Right ventricle myocardium superior (tissue), 1 donor: ENCODE measurements around the gene GPR157. TPM values are rescaled to one million over a fixed set of nuclear protein-coding genes. Genes with fewer than 3 reads are reported as not detected.
"Not testable (repeated sequence)": the region's sequence is repeated elsewhere in the genome, so short reads cannot be mapped to it uniquely, and the experiment has no call there.

Experiments used
- ATAC-seq: fragments of 200-7000 bp; cut with Tn5 transposase; one replicate; pipeline ENCODE4 v1.9.1; 2020; ENCODE audit warnings: mild to moderate bottlenecking; ENCODE audit not compliant: poor library complexity
- DNase-seq: peaks from one replicate; pipeline ENCODE4 v3.0.0-alpha.2; 2020
- intact Hi-C: fragments of 100-400 bp; cut with DNase I; formaldehyde crosslinking; loops from one replicate; pipeline ENCODE4 v1.11.2; 2022
- total RNA-seq: library from RNA; stranded (reverse); fragmentation: NEBNext Ultra II Directional; extraction: Animal tissue kit (Norgen Biotek cat#: 25700); gene quantifications from one replicate; pipeline ENCODE4 v1.2.1, GENCODE V29; 2021
- donor health status: DM: no; HTN: yes; CAD: no; lungs with severe emphysema.

The GPR157 gene
- total RNA-seq, 1 donor from 2014 or later, result 49.4 TPM

DNA sequence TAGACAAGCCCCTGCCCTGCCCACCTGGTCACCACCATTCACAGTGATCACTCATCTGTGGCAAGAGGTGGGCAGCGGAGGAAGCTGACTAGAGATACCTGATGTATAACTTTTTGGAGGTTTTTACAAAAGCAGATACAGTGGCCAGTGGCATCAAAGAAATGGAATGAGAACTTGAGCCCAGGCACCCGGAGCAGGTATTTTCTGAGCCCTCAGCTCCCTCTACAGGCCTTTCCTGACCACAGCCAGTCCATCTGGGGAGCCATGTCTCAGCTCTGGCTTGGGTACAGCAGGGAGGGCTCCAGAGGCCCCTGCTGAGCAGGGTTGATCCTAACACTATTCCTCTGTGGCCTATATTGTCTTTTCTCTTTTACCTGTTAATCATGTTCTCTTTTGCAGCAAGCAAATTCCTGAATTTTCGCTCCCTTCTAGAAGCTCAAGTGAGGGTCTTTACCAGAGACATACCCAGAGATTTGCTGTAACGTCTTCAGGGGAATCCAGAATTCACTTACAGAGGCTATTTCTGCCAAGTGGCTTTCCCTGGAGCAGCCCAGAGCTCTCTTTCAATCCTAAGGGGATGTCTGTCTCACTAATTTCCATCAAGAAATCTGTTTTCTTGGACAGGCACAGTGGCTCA is 27.3 kb downstream of the GPR157 start:
- intact Hi-C loops, result loop anchor here (5.0 kb wide), 2 partner anchors 94 to 184 kb away; no protein-coding TSS in a partner anchor
- peak; percentile 64 for ATAC-seq
- no peak for DNase-seq

- no peak for ATAC-seq
- intact Hi-C loops, result loop anchor here (5.0 kb wide), 2 partner anchors 93 to 183 kb away; no protein-coding TSS in a partner anchor
Measured at GRCh38 chr1:9100471-9101043, 28.3 kb downstream of the GPR157 start.

GRCh38 chr1:9099555-9099954 is 29.3 kb downstream of the GPR157 start:
- intact Hi-C loops, result no loop called here
- no peak for DNase-seq
- no peak for ATAC-seq

More at GRCh38 chr1:9100471-9101043, 28.3 kb downstream of the GPR157 start:
- no peak for DNase-seq

DNA sequence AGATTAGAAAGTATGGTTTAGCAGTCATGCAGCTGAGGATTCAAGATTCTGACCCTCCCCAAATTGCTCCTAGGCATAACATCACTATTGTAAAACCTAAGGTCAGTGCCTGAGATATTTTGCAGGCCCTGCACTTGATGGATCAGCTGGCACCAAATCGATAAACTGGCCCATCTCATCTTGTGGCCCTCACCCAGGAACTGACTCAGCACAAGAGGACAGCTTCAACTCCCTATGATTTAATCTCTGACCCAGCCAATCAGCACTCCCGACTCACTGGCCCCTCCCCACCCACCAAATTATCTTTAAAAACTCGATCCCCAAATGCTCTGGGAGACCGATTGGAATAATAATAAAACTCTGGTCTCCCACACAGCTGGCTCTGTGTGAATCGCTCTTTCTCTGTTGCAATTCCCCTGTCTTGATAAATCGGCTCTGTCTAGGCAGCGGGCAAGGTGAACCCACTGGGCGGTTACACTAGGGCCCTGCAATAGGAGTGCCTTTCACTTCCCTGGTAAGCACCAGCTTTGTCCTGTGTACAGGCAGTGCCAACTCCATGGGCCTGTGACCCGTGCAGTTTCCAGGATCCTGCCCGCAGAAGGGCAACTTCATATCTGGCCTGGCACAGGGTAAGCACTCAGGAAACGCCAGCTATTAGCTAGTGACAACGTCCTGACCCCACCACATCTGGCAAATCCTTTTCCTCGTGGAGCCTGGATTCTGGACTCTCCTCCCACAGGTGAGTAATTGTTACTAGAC is 30.8 kb downstream of the GPR157 start:
- DNase-seq (no peak), ATAC-seq (peak; percentile 57)
- intact Hi-C loops, result no loop called here

DNA sequence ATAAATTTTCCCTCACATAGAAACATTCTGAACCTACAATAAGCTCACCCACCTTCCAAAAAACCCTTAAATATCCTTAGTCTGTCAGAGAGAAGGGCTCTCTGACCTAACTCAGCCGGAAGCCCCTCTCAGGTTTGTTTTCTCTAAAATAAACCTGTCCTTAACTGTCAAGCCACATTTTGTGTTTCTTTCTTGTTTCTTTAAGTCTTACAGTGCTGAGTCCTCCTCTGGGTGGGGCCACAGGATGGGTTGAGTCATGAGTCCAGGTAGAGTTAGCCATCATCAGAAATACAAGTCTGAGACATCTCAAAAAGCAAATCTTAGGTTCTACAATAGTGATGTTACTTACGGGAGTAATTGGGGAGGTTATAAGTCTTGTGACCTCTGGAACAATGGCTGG is 33.1 kb downstream of the GPR157 start:
- intact Hi-C loops, result no loop called here
- ATAC-seq (no peak), DNase-seq (no peak)

GRCh38 chr1:9093996-9094595 is 34.8 kb downstream of the GPR157 start:
- intact Hi-C loops, ATAC-seq, DNase-seq: not testable (repeated sequence)

DNA sequence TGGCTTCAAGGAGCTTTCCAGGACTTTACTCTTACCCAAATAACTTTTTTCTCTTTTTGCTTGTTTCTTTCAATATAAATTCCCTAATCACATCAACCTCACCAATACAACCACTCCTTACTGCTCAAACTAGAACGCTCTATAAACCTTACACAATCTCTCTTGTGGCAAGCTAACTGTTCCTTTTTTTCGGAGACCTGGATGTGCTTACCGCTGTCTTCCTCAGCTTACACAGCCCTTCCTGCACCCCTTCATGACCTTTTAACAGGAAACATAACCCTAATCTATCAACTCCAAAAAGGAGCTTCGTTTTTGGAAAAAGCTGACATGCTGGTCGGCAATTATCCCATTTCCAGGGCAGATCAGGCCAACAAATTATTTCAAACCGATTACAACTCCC is 35.3 kb downstream of the GPR157 start:
- DNase-seq (no peak), ATAC-seq (no peak)
- intact Hi-C loops, result no loop called here

DNA sequence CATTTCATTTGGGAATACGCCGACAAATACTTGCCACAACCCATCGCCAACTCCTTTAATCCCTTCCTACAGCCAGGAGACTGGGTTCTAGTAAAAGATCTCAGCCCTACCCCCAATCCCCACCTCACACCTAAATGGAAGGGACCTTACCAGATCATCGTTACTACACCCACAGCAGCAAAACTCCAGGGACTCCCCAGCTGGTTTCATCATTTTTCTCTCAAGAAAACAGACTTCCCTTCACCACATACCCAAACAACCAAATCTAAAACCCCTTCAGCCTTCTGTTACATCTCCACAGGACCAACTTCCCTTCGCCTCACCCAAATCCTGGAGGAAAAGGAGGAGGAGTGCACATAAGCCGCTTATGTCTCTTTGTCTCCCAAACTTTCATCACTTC is 35.8 kb downstream of the GPR157 start:
- ATAC-seq (no peak), DNase-seq (no peak)
- intact Hi-C loops, result no loop called here

DNA sequence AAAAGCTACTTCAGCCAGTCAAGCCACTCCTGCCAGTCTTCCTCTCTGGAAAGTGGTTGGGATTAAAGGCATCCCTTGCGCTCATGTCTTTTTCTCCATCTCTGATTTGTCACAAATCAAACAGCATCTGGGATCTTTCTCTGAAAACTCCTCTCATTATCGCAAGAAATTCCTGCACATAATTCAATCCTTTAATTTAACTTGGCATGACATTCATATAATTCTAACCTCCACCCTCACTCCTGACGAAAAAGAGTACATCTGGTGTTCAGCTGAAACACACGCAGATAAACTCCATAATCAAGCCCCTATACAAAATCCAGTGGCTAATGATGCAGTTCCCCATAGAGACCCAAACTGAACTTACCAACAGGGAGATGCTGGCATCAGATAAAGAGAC is 40.1 kb downstream of the GPR157 start:
- ATAC-seq, result no peak
- intact Hi-C loops, result no loop called here
- DNase-seq, result no peak

DNA sequence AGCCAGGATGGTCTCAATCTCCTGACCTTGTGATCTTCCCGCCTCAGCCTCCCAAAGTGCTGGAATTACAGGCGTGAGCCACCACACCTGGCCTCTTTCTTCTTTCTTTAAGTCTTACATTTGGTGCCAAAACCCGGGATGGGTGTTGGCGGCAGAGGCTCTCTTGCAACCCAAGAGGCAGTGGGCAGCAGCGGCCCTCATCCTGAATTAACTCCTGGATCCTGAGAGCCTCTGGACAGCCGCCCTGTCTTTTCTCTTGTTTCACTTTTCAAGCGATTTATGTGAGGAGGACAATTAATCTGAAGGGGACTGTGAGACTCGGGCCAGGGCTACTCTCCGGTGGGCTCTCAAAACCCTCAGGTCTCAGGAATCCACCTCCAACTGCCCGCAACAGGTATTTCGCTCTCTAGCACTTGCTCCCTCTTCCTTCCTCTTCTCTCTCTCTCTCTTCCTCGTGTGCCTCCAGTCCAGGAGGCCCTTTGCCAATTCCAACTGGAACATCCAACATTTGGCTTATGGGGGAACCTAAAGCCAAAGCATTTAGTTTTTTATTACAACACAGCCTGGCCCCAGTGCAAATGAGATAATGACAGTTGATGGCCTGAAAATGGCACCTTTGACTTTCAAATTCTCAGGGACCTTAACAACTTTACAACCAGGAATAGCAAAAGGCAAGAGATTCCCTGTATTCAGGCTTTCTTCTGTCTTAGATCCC is 41.3 kb downstream of the GPR157 start:
- ATAC-seq, result no peak
- intact Hi-C loops, result no loop called here
- DNase-seq, result no peak

GRCh38 chr1:9086796-9087195 is 42.1 kb downstream of the GPR157 start:
- intact Hi-C loops, result no loop called here
- DNase-seq, result no peak
- no peak for ATAC-seq

DNA sequence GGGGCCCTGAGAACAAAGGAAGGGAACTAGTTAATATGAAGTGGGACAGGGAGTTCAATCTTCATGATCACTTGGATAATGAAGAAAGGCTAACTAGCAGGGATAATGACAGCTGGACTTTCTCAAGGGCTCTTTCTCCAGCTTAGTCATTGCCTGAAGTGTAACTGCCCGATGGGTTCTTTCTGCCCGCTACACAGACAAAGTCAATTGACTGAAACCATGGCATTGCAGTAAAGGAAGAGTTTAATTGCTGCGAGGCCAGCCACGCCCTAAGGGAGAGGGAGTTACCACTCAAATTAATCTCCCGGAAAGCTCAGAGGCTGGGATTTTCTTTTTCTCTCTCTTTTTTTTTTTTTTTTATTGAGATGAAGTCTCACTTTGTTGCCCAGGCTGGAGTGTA is 42.9 kb downstream of the GPR157 start:
- ATAC-seq (no peak), DNase-seq (no peak)
- intact Hi-C loops, result no loop called here

DNA sequence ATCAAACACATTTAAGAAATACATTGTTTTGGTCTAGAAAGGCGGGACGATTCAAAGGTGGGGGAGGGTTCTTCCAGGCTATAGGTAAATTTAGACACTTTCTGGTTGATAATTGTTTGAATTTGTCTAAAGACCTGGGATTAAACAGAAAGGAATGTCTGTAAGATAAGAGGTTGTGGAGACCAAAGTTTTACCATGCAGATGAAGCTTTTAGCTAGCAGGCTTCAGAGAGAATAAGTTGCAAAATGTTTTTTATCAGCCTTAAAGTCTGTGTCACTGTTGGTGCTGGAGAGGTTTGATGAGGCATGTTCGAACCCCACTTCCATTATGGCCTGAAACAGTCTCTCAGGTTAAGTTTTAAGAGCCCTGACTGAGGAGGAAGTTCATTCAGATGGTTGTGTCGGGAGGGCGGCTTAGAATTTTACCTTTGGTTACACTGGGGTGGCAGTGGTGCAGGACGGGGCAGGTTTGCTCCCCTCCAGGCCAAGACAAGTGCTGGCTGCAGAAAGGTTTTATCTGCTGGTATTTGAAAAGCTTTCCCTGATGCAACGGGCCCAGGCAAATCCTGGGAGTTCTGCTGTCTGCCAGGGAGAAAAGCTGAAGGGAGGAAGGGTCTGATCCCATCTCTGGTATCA is 43.5 kb downstream of the GPR157 start:
- peak; percentile 24 for ATAC-seq
- intact Hi-C loops, result no loop called here
- DNase-seq, result no peak

DNA sequence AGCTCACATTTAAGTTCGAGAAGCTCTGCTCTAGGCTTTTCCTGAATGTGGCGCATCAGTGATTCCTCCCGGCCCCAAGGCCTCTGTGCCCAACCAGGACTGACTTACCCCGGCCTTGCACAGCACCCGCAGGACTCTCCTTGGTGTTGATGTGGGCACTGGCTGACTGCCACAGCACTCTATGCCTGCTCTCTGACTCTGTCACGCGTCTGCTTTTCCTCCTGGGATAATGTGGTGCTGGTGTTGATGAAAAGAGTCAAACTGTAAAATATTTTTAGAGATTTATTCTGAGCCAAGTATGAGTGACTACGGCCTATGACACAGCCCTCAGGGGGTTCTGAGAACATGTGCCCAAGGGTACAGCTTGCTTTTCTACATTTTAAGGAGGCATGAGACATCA is 44.0 kb downstream of the GPR157 start:
- intact Hi-C loops, result no loop called here
- DNase-seq (peak; percentile 79), ATAC-seq (peak; percentile 90)

GRCh38 chr1:9081473-9081872 is 47.4 kb downstream of the GPR157 start:
- ATAC-seq (no peak), DNase-seq (no peak)
- intact Hi-C loops, result no loop called here

- no peak for DNase-seq
- no peak for ATAC-seq
- intact Hi-C loops, result no loop called here
Measured at GRCh38 chr1:9080705-9081291, 48.1 kb downstream of the GPR157 start.

- no peak for ATAC-seq
- intact Hi-C loops, result no loop called here
- DNase-seq, result no peak
Measured at GRCh38 chr1:9079988-9080704, 48.8 kb downstream of the GPR157 start.
